ENCODE results near the gene GPR55.

The GPR55 gene

DNA sequence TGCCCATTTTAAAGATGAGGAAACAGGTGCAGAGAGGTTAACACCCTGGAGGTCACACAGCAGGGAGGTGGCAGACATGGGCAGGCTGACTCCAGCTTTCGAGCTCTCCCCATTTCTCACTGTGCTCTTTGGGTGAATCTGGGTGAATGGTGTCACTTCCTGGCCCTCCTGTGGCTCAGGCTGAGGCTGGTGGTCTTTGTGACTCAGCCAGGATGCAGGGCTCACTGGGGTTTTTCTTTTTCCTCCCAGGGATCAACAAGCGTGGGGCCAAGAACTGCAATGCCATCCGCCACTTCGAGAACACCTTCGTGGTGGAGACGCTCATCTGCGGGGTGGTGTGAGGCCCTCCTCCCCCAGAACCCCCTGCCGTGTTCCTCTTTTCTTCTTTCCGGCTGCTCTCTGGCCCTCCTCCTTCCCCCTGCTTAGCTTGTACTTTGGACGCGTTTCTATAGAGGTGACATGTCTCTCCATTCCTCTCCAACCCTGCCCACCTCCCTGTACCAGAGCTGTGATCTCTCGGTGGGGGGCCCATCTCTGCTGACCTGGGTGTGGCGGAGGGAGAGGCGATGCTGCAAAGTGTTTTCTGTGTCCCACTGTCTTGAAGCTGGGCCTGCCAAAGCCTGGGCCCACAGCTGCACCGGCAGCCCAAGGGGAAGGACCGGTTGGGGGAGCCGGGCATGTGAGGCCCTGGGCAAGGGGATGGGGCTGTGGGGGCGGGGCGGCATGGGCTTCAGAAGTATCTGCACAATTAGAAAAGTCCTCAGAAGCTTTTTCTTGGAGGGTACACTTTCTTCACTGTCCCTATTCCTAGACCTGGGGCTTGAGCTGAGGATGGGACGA, 47.1 kb downstream of the GPR55 start:
- peak; percentile 34 for DNase-seq

DNA sequence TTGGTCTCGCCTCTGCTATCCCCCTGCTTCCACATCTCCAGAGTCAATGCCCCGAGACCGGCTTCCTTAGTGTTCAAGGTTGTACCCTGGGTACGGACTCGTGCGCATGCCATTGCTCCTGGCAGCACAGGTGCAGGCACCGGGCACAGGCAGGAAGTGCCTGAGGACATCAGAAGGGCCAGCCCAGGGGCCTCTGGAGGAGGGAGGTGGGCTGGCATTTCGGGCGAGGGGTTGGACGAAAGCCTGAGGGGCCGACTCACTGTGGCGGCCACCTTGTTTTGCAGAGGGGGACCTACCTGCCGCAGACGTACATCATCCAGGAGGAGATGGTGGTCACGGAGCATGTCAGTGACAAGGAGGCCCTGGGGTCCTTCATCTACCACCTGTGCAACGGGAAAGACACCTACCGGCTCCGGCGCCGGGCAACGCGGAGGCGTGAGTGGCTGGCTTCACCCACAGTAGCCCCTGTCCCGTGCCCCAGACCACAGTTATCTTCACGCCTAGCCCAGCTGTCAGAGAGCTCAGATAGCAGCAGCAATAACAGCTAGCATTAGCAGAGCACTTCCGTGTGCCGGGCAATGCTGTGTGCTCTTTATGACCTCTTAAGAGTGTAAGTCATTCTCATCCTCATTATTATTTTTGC, 47.8 kb downstream of the GPR55 start:
- DNase-seq, result peak; percentile 40

DNA sequence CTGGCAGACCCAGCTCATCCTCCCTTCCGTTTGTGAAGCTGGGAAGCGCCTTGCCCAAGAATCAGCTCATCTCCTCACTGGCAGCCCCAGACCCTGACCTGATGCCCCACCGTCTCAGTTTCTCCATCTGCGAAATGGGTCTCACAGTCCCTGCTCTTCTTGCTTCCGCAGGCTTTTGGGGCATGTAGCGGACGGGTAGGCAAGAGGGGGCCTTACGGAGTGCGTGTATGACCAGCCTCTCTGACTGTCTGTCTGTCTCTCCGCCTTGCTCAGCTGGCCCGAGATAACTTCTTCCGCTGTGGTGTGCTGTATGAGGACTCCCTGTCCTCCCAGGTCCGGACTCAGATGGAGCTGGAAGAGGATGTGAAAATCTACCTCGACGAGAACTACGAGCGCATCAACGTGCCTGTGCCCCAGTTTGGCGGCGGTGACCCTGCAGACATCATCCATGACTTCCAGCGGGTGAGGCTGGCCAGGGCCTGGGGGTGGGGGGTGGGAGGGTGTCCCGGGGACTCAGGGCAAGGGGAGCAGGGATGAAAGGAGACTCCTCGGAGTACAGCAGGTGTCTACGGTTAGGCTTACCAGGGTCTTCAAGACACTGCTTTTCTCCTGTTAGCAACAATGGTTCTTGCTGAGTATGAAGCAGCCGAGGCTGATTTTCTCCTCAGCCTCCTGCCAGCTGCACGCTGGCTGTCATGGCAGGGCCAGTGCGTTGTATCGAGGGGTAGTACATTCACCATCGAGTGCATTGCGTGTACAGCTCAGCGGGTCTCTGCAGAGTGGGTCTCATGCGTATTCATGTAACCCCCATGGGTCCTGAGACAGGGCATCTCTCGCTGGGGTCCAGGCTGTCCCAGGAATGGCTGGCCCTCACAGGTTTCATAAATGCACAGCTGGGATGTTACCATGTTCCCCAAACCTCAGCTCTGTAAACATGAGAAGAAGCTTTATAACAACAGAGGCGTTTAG, 49.4 kb downstream of the GPR55 start:
- DNase-seq, result peak; percentile 29

DNA sequence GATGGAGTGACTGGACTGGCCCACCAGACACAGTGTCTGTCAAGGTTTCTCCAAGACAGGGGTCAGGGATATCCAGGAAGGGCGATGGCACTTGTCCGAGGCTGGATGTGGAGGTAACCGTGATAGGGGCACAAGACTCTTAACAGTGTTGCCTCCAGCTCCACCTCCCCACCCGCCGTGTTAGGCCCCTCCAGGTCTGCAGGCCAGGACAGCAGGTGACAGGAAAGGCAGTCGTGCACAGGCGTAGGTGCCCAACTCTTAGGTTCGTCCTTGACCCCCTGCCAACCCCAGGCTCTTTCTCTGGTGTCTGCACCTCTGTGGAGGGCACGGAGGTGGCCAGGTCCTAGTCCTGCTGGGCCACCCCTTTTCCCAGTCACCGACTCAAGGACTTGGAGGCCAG, 50.2 kb downstream of the GPR55 start:
- no peak for DNase-seq

DNA sequence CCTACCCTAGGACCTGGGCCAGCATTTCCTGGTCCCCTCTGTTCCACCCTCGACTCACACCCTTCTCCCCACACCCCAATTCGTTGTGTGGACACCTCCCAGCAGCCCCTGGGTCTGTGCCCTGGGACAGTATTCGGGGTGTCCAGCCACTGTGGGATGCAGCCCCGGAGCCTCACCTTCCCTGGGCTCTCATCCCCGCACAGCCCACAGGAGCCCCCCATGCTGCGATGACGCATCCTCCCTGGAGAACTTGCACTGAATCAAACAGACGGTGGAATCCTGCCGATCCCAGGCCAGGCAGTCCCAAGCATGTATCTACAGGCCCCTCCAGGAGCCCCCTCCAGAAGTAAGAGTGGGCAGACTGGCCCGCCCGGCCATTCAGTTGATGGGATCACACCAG, 50.6 kb downstream of the GPR55 start:
- peak; percentile 42 for DNase-seq

DNA sequence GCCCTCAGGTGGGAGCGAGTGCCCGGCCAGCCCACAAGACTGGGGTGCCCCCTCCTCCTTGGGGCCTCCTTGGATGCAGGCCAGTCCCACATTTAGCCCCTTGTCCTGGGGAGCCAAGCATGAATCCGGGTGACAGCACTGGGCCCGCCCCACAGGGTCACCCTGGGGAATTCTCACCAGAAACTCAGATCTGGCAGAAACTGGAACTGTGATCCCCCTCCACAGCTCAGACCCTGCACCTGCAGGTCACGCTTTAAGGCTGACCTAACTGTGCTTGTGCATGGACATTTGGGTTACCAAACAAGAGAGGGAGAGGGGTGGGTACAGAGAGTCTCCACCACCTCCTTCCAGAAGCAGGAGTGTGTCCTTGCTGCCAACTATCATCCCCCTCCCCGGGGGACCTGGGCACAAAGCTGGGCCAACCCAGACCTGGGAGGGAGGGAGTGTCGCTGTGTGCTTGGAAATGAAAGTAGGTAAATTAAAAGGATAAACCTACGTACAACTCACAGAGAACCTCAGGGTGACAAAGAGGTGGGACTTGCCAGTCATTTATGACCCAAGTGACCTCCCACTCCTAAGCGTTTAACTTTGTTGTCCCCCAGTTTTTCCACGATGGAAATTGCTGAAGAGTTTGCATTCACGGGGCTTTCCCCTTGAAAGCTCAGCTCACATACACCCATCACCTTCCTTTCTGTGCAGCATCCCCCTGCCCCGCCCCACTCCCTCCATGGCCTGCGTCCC, 51.2 kb downstream of the GPR55 start:
- DNase-seq, result peak; percentile 42

DNA sequence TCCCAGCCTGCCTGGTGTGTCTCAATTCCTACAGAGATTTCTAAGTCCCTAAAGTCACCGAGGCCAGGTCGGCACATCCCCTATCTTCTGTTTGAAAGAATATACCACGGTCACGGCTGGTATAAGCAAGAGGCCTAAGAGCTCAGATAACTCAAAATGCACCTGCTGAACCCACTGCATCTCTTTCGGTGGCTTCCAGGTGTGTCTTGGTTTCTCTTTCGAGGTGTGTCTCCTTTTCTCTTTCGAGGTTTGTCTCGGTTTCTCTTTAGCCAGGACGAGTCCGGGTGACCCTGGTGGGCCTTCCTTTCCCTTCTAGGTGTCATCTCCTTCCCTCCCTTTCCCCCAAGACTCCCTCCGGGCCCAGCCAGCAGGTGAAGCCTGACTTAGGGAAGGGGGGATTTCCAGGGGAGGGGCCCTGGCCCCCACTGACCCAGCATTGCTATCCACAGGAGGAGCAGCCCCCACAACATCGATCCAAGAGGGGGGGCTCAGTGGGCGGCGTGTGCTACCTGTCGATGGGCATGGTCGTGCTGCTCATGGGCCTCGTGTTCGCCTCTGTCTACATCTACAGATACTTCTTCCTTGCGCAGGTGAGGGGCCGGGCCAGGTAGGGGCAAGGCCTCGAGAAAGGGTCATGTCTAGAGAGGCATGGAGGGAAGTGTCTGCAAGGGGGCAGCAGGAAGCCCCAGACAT, 51.9 kb downstream of the GPR55 start:
- peak; percentile 26 for DNase-seq

DNA sequence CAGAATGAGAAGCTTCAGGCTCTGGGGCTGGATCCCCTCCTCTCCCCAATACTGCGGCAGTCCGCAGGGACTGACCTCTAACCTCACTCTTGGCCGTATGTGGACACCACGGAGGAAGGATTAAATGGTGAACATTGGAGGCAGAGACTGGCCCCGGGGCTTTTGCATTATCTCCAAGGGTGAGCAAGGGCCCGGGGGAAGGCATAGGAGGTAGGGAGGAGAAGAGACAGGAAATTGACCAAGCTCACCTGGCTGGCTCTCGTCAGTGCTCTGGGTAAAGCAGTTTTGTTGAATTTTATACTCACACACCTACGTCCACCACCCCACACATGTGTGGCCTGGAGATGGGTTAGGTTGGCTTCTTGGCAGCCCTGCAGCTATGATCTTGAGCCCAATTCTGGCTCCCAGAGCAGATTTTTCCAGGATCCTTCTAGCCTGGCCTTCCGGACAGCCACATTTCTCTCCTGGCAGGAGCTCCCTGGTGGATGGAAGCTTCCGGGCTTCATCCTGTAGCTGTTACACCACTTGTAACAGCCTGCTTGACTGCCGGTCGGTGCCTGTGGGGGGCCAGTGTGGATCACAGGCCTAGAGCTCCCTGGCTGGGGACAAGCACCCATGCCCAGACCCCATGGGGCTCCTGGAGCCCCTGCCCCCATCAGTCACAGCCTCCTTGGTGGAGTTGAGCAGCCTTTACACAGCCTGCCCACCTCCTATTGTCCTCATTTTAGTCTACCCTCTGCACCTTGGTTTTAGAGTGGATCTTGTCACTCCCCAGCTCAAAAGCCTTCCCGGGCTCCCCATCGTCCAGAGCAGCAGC, 52.7 kb downstream of the GPR55 start:
- DNase-seq, result peak; percentile 76

DNA sequence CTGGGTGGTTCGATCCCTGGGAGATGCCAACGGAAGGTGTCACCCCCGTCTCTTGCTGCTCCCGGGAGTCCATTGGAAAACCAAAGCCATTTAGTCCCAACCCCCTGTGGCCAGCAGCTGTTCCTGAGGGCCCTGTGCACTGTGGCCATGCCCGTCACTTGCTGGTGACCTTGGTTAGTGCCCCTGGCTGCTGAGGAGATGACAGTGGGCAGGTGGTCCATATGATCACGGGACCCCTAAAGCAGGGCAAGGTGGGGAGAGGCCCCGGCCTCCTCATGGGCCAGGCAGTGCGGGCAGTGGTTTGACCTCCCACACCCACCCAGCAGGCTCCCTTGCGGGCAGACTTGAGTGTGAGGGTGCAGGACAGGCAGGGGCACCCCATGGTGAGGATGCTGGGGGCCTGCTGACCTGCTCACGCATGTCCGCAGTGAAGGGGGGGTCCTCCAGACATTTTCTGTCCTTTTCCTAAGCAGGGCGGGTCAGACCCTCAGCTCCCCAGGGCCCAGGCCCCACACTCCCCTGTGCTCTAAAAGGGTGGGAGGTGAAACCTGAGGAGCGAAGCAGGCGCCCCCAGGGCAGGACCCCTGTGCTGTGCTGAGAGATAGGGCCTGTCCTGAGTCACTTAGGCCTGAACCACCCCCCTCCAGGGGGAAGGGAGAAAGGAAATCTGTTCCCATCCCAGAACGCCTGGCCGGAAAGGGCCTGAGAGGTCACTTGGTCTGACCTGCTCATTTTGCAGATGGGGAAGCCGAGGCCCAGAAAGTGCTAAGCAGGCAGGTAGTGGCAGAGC, 53.5 kb downstream of the GPR55 start:
- peak; percentile 65 for DNase-seq

DNA sequence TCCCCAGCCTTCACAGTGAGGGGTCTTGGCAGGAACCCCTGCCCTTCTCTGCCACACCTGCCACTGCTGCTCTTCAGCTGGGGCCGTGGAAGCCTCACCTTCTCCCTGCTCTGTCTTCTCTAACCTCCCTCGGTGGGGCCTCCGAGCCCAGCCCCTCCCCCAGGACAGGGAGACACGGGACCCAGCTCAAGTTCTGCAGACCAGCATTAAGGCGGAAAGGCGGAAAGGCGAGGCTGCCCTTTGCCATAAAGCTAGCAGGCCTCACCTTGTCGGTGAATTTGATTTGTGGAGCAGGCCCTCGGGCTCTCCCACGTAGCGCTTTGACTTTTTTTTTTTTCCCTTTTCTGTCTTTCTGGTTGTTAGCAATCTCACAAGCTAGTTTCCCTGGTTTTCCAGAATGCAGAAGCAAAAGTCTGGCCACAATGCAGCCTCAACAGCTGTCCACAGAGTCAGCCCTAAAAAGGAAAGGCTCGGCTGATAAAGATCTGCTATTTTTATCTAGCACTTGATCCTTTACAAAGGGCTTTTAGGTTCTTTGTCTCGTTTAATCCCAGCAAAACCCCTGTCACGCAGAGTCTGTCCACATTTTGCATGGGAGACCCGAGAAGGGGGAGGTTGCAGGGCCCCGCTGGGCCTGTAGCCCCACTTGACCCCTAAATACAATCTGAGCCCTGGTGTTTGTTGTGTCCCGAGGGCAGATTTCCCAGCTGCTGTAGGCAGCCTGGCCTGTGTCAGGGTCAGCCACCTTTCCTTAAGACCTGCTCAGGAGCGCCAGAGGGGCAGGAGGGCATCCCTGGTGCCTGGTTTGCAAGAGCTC, 54.3 kb downstream of the GPR55 start:
- DNase-seq, result peak; percentile 94

DNA sequence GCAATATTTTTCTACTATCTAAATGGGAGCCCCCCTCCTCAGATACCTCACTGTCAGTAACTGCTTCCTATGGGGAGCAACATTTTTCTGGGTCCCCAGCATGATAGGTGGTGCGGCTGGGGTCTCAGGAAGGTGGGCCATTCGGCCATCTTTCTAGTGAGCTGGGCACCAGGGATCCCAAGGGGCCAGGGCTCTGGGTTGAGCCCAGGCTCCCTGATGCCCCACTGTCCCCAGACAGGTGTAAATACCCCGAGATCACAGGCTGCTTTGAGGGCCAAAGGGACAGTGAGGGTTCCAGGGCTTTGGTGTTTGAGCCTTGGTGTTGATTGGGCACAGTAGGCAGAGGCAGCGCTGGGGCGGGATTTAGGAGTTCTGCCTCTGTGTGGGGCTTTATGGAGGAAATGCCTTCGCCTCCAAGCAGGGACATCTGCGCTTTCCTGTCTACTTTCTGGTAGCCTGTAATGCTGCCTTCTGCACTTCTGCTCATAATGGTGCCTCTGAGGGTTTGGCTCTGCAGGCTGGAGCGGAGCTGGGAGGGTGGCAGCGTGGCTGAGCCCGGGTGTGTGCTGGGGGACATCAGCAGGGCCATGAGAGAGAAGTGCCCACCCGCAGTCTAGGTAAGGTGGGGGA, 55.0 kb downstream of the GPR55 start:
- DNase-seq, result no peak

DNA sequence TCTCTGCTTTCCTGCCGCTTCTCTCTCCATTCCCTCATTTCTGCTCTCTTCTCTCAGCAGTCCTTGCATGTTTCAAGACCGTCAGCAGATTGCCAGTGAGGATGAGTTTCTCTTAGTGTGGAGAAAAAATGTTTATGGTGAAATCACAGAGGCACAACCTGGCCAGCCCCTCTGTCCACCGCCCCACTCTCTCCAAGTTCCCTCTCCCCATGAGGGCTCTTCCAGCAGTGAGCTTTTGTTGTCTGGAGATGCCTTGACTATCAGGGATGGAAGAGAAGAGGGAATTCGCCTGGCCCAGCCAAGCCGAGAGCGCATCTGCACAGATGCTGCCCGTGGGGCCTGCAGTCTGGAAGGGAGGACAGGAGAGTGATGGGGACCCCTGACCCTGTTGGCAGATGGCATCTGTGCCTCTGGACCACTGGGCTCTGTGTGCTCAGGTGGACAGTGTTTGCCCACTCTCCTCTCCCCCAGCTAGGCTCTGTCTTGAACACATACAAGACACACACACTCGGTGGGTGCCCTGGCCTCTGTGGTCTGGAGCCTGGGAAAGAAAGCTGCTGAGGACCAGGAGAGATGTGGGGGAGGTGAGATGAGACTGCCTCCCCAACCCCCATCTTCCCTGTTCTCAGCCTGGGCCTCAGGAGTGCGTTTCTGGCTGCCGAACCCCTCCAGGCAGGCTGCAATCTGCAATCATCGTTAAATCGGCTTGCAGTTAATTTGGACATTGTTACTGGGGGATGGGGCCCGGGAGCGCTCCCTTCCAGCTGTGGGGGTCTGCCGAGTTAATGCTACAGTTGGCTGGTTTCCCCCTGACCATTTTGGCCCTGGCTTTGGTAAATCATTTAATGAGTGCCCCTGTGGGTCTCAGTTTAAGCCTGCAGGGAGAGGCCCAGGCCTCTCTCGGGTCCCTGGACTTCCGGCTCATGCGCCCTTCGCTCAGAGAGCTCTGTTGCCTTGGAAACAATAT, 55.8 kb downstream of the GPR55 start:
- peak; percentile 62 for DNase-seq

DNA sequence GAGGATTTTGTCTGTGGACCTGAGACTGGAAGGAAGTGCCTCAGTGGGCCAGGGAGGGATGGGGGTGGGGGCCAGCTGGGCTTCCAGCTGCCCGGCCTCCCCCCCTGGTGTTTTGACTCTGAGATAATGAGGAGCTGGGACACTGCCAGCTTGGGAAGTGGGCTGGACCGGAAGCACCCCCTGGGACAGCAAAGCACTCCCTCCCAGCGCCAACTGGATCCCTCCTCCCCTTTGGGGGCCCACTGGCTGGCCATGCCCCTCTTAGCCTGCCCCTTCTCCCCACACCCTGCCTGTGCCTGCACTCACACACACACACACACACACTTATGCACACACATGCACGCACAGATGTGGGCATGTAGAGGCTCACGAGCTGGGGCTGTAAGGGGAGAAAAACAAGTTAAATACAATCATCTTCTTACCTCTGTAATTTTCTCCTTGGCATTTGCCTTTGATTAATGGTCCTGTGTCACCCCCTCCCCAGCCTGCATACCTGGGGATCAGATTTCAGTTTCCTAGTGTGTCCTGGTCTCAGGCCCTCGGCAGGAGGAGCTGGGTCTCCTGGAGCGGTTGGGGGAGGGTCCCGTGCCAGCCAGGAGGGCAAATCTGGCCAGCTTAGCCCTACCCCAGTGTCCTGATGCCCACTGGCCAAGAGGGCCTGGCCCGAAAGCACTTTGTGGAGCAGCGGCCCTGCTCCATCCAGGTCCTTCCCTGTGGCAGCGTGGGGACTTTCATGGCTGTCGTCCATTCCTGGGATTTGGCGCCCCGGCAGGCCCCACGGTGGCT, 56.7 kb downstream of the GPR55 start:
- DNase-seq, result peak; percentile 82

DNA sequence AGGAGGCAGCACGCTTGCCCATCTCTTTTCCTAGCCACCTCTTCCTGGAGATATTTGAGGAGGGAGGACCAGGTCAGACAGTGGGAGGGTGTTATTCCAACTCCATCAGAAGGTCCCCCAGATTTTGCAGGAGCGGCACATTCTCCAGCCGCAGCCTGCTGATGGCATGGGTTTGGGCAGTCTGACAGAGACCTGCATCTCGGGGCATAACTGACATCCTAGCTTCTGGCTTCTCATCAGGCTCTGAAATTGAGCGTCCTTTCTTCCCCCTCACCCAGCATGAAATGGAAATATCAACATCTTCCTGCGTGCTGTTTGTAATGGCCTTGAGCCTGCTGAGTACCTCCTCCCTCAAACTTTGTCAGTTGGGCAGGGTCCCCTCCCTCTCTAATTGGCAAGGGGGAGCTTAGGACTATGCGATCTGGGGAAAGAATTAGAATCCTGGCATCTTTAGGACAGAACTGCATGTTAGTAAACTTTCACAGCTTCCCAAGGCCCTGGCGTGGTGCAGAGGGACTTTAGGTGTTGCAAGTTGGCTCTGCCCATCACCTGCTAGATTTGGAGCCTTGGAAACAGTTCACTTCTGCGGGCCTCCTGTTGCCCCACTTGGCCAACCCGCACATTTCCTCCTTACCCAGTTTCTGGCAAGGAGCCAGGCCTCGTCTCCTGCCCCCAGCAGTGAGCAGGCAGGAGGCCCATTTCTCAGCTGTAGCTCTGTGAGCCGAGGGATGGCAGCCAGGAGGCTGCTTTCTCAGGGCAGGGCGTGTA, 58.1 kb downstream of the GPR55 start:
- DNase-seq, result peak; percentile 55
